PFSK-1 (cell line): ENCODE measurements around the gene NDUFAF2.

Source experiments
- POLR2AphosphoS5 ChIP-seq: IDR thresholded peaks from 2 replicates; pipeline ENCODE4 v1.6.1; 2012; ENCODE audit warnings: low read depth, mild to moderate bottlenecking, control low read depth, low read length, moderate library complexity
- SIN3A ChIP-seq: IDR thresholded peaks from 2 replicates; pipeline ENCODE4 v1.6.1; 2012; ENCODE audit warnings: mild to moderate bottlenecking, low read length, moderate library complexity, borderline replicate concordance; ENCODE audit not compliant: insufficient read depth

DNA sequence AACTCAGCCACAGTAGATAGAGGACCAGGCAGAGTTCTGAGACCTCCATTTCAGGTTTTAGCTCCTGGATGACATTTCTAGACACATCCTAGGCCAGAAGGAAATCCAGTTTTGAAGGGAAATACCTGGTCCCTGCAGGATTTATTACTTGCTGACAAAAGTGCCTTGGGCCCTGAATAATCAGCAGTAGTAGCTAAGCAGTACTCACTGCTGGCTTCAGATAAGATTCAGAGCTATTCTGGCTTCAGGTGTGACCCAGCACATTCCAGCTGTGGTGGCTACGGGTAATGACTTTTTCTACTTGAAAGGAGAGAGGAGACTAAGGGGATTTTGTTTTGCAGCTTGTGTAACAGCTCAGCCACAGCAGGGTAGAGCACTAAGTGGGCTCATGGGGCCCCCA lies 34.0 kb downstream of the NDUFAF2 start:
- TF ChIP-seq POLR2AphosphoS5 (no peak), SIN3A (no peak)
